ENCODE data around the gene LYSMD1. TPM values are rescaled to one million over a fixed set of nuclear protein-coding genes. Genes with fewer than 3 reads are reported as not detected.

The LYSMD1 gene
- total RNA-seq, 1 donor from 2014 or later: 13.0 TPM

Other genes starting within 250 kb of the LYSMD1 start
- 19.2 TPM for gene SETDB1, start 239.5 kb downstream of the LYSMD1 start, total RNA-seq
- gene CERS2, start 191.1 kb downstream of the LYSMD1 start, total RNA-seq: 83.2 TPM
- 0.27 TPM for gene ANXA9, start 183.6 kb downstream of the LYSMD1 start, total RNA-seq
- 40.6 TPM for gene MINDY1, start 159.0 kb downstream of the LYSMD1 start, total RNA-seq
- 43.6 TPM for gene PRUNE1, start 157.5 kb downstream of the LYSMD1 start, total RNA-seq
- 0.32 TPM for gene BNIPL, start 129.3 kb downstream of the LYSMD1 start, total RNA-seq
- 7.3 TPM for gene C1orf56, start 118.2 kb downstream of the LYSMD1 start, total RNA-seq
- 27.2 TPM for gene CDC42SE1, start 106.3 kb downstream of the LYSMD1 start, total RNA-seq
- gene MLLT11, start 105.5 kb downstream of the LYSMD1 start, total RNA-seq: 1.8 TPM
- gene GABPB2, start 95.1 kb downstream of the LYSMD1 start, total RNA-seq: 9.8 TPM
- 55.1 TPM for gene SEMA6C, start 19.3 kb downstream of the LYSMD1 start, total RNA-seq
- 1.4 TPM for gene TNFAIP8L2, start 9.3 kb downstream of the LYSMD1 start, total RNA-seq
- gene SCNM1, start 242 bp upstream of the LYSMD1 start, total RNA-seq: 19.1 TPM
- gene TMOD4, start 10.1 kb upstream of the LYSMD1 start, total RNA-seq: 0.62 TPM
- 40.5 TPM for gene VPS72, start 24.3 kb upstream of the LYSMD1 start, total RNA-seq
- 41.2 TPM for gene PIP5K1A, start 32.6 kb upstream of the LYSMD1 start, total RNA-seq
- gene PSMD4, start 88.8 kb upstream of the LYSMD1 start, total RNA-seq: 149 TPM
- 11.7 TPM for gene ZNF687, start 116.4 kb upstream of the LYSMD1 start, total RNA-seq
- gene PI4KB, start 161.5 kb upstream of the LYSMD1 start, total RNA-seq: 46.8 TPM
- gene RFX5, start 181.3 kb upstream of the LYSMD1 start, total RNA-seq: 21.1 TPM
- 99.1 TPM for gene SELENBP1, start 206.8 kb upstream of the LYSMD1 start, total RNA-seq
- gene PSMB4, start 233.7 kb upstream of the LYSMD1 start, total RNA-seq: 175 TPM